HG03354 (cell line): ENCODE results near the gene FGB.

Source experiments
- ATAC-seq: cut with Tn5 transposase; IDR thresholded peaks from one replicate; pipeline ENCODE4 v1.9.1; 2021; ENCODE audit warnings: mild to moderate bottlenecking; ENCODE audit not compliant: unreplicated experiment, poor library complexity, severe bottlenecking

FGB gene

DNA sequence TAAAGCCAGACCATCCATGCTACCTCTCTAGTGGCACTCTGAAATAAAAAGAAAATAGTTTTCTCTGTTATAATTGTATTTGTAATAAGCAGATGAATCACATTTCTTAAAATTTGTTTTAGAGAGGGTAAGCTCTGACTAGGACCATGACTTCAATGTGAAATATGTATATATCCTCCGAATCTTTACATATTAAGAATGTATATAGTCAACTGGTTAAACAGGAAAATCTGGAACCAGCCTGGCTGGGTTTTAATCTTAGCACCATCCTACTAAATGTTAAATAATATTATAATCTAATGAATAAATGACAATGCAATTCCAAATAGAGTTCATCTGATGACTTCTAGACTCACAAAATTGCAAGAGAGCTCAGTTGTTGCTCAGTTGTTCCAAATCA is 1.5 kb downstream of the FGB start:
- ATAC-seq, result no peak

DNA sequence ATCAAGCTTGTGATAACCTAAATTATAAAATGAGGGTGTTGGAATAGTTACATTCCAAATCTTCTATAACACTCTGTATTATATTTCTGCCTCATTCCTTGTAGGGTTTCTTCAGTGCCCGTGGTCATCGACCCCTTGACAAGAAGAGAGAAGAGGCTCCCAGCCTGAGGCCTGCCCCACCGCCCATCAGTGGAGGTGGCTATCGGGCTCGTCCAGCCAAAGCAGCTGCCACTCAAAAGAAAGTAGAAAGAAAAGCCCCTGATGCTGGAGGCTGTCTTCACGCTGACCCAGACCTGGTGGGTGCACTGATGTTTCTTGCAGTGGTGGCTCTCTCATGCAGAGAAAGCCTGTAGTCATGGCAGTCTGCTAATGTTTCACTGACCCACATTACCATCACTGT is 2.9 kb downstream of the FGB start:
- ATAC-seq, result no peak

DNA sequence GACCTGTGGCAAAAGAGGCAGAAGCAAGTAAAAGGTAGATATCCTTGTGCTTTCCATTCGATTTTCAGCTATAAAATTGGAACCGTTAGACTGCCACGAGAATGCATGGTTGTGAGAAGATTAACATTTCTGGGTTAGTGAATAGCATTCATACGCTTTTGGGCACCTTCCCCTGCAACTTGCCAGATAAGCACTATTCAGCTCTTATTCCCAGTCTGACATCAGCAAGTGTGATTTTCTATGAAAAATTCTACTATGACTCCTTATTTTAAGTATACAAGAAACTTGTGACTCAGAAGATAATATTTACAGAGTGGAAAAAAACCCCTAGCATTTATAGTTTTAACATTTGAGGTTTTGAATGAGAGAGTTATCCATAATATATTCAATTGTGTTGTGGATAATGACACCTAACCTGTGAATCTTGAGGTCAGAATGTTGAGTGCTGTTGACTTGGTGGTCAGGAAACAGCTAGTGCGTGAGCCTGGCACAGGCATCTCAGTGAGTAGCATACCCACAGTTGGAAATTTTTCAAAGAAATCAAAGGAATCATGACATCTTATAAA is 3.9 kb downstream of the FGB start:
- no peak for ATAC-seq

DNA sequence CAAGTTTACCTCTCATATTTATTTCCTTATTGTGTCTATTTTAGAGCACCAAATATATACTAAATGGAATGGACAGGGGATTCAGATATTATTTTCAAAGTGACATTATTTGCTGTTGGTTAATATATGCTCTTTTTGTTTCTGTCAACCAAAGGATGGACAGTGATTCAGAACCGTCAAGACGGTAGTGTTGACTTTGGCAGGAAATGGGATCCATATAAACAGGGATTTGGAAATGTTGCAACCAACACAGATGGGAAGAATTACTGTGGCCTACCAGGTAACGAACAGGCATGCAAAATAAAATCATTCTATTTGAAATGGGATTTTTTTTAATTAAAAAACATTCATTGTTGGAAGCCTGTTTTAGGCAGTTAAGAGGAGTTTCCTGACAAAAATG is 6.2 kb downstream of the FGB start:
- ATAC-seq, result no peak

DNA sequence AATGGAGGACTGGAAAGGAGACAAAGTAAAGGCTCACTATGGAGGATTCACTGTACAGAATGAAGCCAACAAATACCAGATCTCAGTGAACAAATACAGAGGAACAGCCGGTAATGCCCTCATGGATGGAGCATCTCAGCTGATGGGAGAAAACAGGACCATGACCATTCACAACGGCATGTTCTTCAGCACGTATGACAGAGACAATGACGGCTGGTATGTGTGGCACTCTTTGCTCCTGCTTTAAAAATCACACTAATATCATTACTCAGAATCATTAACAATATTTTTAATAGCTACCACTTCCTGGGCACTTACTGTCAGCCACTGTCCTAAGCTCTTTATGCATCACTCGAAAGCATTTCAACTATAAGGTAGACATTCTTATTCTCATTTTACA is 6.8 kb downstream of the FGB start:
- ATAC-seq, result no peak

DNA sequence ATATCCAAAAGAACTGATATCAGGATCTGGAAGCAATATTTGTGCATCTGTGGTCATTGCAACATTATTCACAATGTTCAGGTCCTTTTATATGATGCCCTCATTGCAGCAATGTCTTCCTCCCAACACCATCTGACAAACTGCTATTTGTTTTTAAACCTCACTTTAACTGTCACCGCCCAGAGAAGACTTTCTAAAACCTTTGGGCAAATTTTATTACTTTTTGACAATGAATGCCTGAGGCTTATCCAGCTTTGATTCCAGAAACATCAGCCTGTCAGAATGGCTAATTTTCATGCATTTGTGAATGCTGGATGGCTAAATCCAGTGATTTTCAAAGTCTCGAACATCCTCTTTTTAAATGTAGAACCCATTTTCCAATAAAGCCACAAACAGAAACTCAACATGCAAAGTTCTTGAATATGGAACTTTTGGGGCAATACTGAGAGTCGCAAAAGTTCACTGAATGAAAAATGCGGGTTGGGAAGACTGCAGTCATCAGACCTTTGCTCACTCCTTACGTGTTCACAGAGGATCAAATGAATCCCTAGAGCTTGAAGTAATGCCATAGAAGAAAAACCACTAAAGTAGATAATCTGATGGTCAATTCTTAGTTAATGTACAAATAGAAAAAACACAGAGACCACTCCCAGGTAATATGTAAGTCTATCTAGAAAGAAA is 10.5 kb downstream of the FGB start:
- ATAC-seq, result no peak

DNA sequence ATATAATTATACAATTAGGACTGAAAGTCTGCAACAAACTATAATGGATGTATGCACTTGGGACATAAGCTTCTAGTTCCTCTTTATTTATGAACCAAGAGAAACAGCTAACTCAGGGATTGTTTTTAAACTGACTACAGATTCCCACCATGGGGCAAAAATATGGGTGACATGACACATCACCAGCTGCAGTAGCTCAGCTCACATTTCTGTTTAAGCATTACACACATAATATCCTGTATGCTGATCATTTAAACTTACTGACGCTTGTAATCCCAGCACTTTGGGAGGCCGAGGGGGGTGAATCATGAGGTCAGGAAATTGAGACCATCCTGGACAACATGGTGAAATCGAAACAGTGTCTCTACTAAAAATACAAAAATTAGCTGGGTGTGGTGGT is 11.5 kb downstream of the FGB start:
- ATAC-seq, result no peak

DNA sequence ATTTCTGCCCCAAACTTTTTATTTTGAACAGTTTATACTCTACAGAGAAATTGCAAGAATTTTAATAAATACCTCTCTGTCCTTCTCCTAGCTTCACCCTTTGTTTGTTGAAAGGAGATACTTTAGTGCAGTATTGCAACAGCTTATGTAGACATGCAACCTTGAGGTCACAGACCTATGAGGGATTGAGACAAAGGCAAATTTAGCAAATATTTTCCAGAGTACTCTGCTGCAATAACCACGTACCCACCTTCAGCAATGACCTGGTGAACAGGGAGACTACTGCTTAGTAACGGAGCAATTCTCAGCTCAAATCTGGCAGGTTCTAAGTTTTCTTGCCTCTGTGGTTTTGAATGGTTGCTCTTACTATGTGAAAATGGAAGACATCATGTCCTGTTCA is 14.5 kb downstream of the FGB start:
- ATAC-seq, result no peak

DNA sequence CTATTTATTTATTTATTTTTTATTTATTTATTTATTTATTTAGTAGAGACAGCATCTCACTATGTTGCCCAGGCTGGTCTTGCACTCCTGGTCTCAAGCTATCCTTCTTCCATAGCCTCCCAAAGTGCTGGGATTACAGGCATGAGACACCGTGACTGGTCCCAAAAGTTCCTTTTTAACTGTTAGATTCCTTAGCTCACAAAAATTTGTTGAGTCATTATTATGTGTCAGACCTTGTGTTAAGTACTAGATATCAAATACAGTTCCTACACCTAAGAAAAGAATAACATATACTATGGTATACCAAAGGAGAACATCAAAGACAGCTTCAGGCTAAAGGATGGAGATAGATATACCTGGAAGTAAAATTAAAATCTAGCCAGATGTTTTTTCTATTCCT is 16.1 kb downstream of the FGB start:
- ATAC-seq, result no peak

DNA sequence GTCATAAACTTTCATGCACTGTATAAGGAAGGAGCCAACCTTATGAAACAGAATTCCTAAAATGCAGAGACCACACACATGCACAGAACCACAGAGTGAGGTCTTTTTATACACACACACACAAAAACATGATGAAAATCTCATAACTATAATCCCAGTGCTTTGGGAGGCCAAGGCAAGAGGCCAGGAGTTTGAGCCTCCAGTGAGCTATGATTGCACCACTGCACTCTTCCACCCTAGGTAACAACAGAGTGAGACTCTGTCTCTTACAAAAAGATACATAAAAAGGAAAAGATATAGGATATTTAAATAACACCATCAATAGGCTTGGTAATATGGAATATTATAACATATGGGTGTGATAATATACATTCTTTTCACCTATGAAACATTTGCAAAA is 17.1 kb downstream of the FGB start:
- ATAC-seq, result no peak

DNA sequence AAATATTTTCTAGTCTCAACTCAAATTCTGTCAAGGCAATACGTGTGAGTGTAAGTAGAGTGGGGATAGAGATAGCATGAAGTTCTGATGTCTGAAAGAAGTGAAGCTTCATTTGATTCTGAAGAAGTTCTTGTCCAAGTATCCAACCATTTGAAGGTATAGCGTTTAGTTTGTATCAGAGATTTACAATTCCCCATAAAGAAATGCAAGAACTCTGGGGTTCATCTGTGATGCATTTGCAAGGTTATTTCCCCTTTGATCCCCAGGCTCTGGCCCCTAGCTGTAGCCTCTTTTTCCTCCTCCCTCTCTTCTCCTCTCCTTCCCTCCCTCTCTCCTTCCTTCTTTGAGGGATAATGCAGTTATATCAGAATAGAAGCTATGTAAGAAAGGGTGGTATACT is 19.9 kb downstream of the FGB start:
- no peak for ATAC-seq

DNA sequence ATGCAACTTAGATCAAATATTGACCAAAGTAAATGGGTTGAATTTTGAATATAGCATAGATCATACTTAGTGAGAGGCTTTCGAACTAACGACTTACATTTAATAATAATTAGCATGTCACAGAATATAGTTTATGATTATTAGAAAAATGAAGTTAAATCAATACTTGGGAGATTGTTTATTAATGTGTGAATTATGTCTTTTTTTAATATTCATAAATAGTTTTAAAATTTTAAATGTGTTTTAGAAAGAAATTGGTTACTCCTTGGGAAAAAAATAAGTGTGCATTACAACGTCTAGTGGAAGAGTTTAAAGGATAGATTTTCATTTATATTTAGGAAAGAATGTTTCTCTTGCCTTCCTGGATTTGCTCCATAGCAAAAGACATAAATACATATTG is 20.4 kb downstream of the FGB start:
- no peak for ATAC-seq

DNA sequence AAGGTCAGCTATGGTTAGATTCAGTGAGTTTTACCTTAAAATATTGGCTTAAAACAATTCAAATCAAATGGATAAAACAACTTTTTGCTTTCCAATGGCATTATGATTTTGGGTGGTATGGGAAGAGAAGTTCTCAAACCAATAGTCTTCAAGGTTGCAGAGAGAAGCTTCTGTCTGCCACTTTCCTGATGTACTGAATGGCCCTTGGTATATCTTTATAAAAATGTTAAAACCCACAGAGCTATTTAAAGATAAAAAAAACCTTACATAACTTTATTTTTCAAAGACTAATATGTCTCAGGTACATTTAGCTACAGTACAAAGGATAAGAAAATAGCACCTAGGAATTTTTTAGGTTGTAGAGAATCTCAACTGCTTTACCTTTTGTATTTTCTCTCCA is 20.9 kb downstream of the FGB start:
- ATAC-seq, result no peak

DNA sequence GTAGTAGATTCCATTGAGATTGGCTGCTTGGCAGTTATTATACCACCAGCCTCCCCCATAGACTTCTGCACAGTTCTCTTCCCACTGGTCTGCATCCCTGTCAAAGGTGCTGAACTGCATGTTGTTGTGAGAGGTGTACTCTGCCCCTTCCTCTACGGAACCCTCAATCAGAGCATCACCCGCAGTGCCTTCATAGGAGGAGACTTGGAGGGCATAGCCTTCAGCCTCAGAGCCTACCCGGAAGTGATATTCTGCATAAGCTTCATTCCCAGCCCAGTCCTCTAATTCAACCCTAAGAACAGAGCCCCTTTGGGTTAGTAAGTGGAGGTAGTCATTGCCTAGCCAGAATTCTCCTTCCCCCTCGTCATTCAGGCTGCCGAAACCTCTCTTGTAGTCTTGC is 21.4 kb downstream of the FGB start:
- no peak for ATAC-seq

DNA sequence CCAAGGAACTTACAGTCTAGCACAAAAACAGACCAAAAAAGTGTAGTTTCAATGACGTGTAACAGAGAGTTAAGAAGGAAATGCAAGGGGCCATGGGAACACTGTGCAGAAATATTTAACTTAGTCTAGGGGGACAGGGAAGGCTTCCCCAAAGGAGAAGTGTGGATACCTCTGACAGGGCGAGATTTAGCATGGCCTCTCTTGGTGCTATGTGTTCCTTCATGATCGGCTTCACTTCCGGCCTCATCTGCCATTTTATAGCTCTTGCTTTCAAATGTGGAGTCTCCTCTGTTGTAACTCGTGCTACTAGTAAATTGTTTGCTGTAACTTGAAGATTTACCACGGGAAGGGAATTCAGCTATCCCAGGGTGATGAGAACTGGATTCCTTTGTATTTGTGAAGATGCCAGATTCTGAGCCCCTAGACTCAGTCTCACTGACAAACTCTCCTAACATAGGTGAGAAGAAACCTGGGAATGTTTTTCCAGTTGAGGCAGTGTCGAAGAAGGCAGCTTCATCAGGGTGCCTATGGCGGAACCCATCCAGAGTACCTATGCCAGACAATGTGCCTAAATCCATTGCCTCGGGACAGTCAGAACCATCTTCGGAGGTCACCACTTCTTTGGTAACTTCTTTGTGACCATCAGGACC is 22.7 kb downstream of the FGB start:
- no peak for ATAC-seq

DNA sequence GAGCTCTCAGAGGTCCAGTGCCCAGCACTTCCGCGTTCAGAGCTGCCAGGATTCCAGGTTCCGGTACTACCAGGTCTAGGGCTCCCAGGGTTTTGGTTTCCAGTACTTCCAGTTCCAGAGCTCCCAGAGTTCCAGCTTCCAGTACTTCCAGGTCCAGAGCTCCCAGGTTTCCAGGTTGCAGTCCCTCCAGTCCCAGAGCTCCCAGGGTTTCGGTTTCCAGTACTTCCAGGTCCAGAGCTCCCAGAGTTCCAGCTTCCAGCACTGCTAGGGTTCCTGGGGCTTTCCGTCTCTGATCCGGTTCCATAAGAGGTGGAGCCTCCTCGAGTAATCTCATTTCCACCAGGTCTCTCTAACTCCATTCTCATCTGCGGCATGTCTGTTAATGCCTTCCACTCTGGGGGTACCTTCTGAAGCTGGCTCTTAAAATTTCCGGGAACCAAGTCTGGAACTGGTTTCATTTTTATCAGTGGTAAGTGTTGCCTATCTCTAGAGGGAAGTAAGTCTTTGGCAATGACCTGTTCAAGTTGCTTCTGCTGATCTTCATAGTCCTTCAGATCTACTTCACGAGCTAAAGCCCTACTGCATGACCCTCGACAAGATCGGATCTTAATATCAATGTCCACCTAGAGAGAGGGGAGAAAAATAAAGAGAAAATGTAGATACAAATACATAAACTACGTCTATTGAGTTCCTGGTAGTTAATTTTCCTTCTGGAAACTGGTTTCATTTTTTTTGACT is 23.7 kb downstream of the FGB start:
- no peak for ATAC-seq

DNA sequence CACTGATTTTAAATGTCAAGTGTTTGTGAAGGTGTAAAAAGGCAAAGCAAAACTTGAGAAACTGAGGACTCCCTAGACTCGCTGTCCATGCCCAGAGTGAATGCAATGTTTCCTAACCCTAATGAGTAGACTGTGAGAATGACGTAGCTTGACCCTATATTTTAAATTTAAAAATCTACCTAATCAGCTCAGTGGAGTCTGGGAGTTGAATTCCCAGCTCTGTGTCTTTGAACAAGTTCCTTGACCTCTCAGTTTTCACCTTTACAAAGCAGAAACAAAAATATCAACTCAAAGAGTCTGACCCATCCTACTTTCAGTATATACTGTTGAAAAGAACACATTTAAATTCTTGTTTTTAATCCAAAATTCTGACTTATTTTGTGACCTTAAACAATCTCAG is 25.4 kb downstream of the FGB start:
- ATAC-seq, result no peak

DNA sequence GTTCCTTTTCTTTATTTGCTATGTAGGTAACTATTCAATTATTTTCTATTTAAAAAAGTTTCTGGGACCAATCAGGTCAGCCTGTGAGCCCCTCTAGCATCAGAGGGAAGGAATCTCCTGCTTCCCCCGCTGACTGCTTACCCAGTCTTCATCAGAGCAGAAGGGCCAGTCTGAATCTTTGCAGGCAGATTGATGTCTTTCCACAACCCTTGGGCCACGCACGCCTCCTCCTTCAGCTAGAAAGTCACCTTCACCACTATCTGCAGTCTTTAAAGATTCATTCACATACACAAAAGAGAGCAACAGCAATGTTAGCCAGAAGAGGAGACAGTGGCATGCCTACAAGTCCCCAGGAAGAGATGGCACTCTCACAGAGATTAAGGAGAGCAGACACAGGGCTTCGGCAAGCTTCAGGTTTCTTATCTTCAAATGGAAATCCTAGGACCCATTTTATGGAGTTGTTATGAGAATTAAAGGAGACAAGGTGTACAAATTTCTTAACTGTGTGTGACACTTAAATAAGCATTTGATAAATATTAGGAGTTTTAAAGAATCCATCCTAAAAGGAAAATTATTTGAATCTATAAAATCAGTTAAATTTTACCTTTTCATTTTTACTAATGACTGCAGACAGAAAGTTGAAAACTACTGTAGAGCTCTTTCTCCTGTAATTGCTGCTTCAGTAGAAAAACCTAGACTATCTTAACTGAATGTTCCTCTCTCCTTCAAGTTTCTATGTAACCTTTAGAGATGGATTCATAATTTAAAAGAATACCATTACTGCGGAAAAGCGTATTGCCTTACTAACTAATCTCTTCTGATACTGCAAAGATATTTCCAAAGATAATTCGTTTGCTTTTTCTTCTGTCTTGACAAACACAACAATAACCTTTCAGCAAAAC is 26.7 kb downstream of the FGB start:
- no peak for ATAC-seq

DNA sequence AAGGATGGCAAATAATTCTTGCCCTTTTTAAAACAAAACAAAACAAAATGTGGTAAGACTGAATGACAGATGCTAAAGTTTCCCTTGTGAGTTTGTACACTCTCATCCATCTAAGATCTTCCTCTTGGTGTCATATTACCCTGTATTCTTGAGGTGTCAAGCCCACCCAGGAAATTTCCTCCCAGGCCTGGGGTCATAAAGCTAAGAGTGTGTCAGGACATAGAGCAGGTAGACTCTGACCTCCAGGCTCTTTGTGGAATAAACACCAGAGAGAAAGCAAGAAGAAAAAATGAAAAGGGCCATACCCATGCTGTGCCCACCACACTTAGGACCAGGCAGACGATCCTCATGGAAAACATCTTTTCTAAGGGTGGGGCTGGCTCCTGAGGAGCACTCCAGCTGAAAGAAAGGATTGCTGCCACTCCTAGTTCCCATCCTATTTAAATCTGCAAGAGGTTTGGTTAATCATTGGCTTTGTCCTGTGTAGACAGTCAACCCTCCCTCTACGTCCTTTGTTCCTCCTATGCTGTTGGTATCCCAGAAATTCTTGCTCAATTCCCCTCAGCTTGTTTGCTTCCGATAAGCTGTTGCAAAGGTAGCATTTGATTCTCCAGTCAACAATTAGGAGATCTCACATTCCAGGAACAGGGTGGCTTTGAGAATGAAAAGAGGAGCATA is 27.7 kb downstream of the FGB start, which contains the start of gene FGA:
Gene FGA, minus strand, starts transcription at position 414 of the 678 bp plus-strand sequence. Its CDS starts 55 bp downstream, at position 359.
- ATAC-seq, result no peak
